Testis (tissue), 3 donors: ENCODE results near the gene BAHCC1. TPM values are rescaled to one million over a fixed set of nuclear protein-coding genes. Genes with fewer than 3 reads are reported as not detected.

Experiments used
- DNase-seq: peaks from one replicate; pipeline ENCODE4 v3.0.0-alpha.2; 2019
- H3K27ac ChIP-seq, 2 donors: fragments of 200-600 bp; sonication (generic); one replicate each; pipeline ENCODE4 v1.5.1; 2019
- H3K27me3 ChIP-seq: fragments of 200-600 bp; sonication (generic); one replicate; pipeline ENCODE4 v1.5.1; 2019
- H3K36me3 ChIP-seq: fragments of 200-600 bp; sonication (generic); one replicate; pipeline ENCODE4 v1.5.1; 2017; ENCODE audit warnings: low read depth; ENCODE audit errors: missing control alignments
- H3K4me1 ChIP-seq: fragments of 200-600 bp; sonication (generic); one replicate; pipeline ENCODE4 v1.5.1; 2019
- H3K4me3 ChIP-seq, 2 donors: fragments of 200-600 bp; sonication (generic); one replicate each; pipeline ENCODE4 v1.5.1; 2017 to 2019
- H3K9me3 ChIP-seq: fragments of 200-600 bp; sonication (generic); one replicate; pipeline ENCODE4 v1.5.1; 2017
- CTCF ChIP-seq, 3 experiments: fragments of 450-650 bp in 2 of 3; fragments of 200-600 bp in 1 of 3; sonication (generic) in 1 of 3; IDR thresholded peaks; one replicate each; pipeline ENCODE4 v1.5.1; 2016 to 2019; ENCODE audit warnings: antibody characterized with exemption in 3 of 3, mild to moderate bottlenecking in 2 of 3, moderate library complexity in 1 of 3
- POLR2A ChIP-seq: fragments of 450-650 bp; IDR thresholded peaks from one replicate; pipeline ENCODE4 v1.6.1; 2017; ENCODE audit warnings: antibody characterized with exemption, mild to moderate bottlenecking, moderate library complexity
- WGBS, 2 donors: methylation state at CpG; one replicate each; pipeline ENCODE4 v1.1.5; 2018; 5-methylcytosine and 5-hydroxymethylcytosine counted together
- intact Hi-C: fragments of 100-400 bp; cut with DNase I; formaldehyde crosslinking; loops from one replicate; pipeline ENCODE4 v1.15.1; 2023; ENCODE audit warnings: low total_unique reads
- polyA plus RNA-seq: library from polyadenylated mRNA; stranded (reverse); fragments of 350-450 nt; fragmentation: Illumina TruSeq; extraction: RNeasy Lipid Tissue Mini Kit (QIAGEN cat#74804); gene quantifications from one replicate; pipeline ENCODE4 v1.2.3, GENCODE V29; 2014; ENCODE audit warnings: low read depth, low replicate concordance; ENCODE audit not compliant: insufficient read depth
- total RNA-seq, 2 donors: library from RNA; depleted of rRNA; stranded (reverse); fragments of >200 nt; gene quantifications; one replicate each; pipeline ENCODE4 v1.2.3, GENCODE V29; 2016

BAHCC1 gene
- total and polyA plus RNA-seq, 3 donors from 2014 or later, result 11.3 to 30.2 (median 29.2) TPM

GRCh38 chr17:81403671-81404534, 8.6 kb downstream of the BAHCC1 start:
- Histone ChIP-seq H3K27ac (peak overlapping the region; percentile 22 to 66), H3K27me3 (no peaks in the 10 kb centered on the region), H3K9me3 (no peaks in the 10 kb centered on the region), H3K4me3 (no peak overlapping the region), H3K4me1 (peaks cover 58% of the 10 kb centered on the region), H3K36me3 (no peaks in the 10 kb centered on the region)
- 71% methylated on average over 39 of the region's 39 CpGs for WGBS, 2 donors
- no peak for DNase-seq
- TF ChIP-seq POLR2A, result no peak
- TF ChIP-seq CTCF (IDR thresholded peaks at IDR 0.05), result no peak
- intact Hi-C loops, result no loop called here

GRCh38 chr17:81404558-81405165, 9.4 kb downstream of the BAHCC1 start:
- no peak overlapping the region for H3K4me3 ChIP-seq
- DNase-seq, result no peak
- intact Hi-C loops, result no loop called here
- H3K9me3 ChIP-seq, result no peaks in the 10 kb centered on the region
- H3K4me1 ChIP-seq, result peaks cover 58% of the 10 kb centered on the region
- WGBS, 2 donors, result 68 to 73% methylated on average over 11 of the region's 11 CpGs
- H3K36me3 ChIP-seq, result no peaks in the 10 kb centered on the region
- peak overlapping the region in 1 of 2 donors; percentile 66 for H3K27ac ChIP-seq
- TF ChIP-seq POLR2A (no peak), CTCF (IDR thresholded peaks at IDR 0.05) (no peak)
- no peaks in the 10 kb centered on the region for H3K27me3 ChIP-seq

DNA sequence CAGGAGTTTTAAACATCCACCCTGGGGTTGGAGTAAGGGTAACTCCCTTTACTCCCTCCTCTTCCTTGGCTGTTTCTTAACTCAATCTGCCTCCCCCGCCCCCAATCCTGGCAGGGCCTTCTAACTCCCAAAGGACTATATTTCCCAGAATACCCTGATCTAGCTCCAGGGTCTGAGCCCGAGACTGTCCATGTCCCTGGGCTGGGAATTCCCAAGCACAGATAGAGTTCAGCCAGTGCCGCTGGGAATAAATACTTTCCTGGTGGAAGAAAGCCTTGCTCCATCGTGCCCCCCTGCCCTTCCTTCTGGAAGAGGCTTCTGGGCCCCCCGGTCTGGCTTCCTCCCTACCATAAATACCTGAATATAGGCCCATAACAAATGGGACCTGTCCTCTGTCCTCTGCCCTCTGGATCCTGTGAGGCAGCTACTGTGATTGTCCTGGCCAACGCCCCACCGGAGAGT, 10.2 kb downstream of the BAHCC1 start:
- DNase-seq, result peak; percentile 80
- Histone ChIP-seq H3K4me1 (peaks cover 55% of the 10 kb centered on the region), H3K27me3 (no peaks in the 10 kb centered on the region), H3K27ac (no peak overlapping the region), H3K4me3 (no peak overlapping the region), H3K36me3 (no peaks in the 10 kb centered on the region), H3K9me3 (no peaks in the 10 kb centered on the region)
- TF ChIP-seq POLR2A (no peak), CTCF (IDR thresholded peaks at IDR 0.05) (no peak)
- WGBS, 2 donors, result 29 to 42% methylated on average over 3 to 7 of the region's 7 CpGs
- intact Hi-C loops, result no loop called here

- no peak for TF ChIP-seq POLR2A
- TF ChIP-seq CTCF (IDR thresholded peaks at IDR 0.05), result no peak
- intact Hi-C loops, result no loop called here
- Histone ChIP-seq H3K36me3 (no peaks in the 10 kb centered on the region), H3K4me1 (peaks cover 46% of the 10 kb centered on the region), H3K27me3 (no peaks in the 10 kb centered on the region), H3K27ac (no peak overlapping the region), H3K9me3 (no peaks in the 10 kb centered on the region), H3K4me3 (no peak overlapping the region)
- WGBS, 2 donors, result 71 to 73% methylated on average over 14 to 36 of the region's 42 CpGs
- DNase-seq, result no peak
Observed at GRCh38 chr17:81406117-81406953, 11.1 kb downstream of the BAHCC1 start.
